SKM-1 (cell line): Measurements from ENCODE around the gene EYA4.

Experiments used
- DNase-seq: peaks from one replicate; lab custom pipeline; 2025; ENCODE audit not compliant: unreplicated experiment; lab: John Stamatoyannopoulos, UW

Gene EYA4

GRCh38 chr6:133242637-133243585 lies 1.8 kb downstream of the EYA4 start:
- no peak for DNase-seq

- DNase-seq = no peak
Observed at GRCh38 chr6:133243723-133244305, 2.7 kb downstream of the EYA4 start.

GRCh38 chr6:133244519-133244918 lies 3.4 kb downstream of the EYA4 start:
- no peak for DNase-seq

- no peak for DNase-seq
Observed at GRCh38 chr6:133245007-133245406, 3.9 kb downstream of the EYA4 start.

GRCh38 chr6:133245422-133245903 lies 4.3 kb downstream of the EYA4 start:
- no peak for DNase-seq

- no peak for DNase-seq
Observed at GRCh38 chr6:133247581-133247980, 6.4 kb downstream of the EYA4 start.

- DNase-seq = no peak
Observed at GRCh38 chr6:133248241-133249001, 7.3 kb downstream of the EYA4 start.

- no peak for DNase-seq
Observed at GRCh38 chr6:133251688-133252087, 10.5 kb downstream of the EYA4 start.

GRCh38 chr6:133254552-133255228 lies 13.5 kb downstream of the EYA4 start:
- no peak for DNase-seq

- no peak for DNase-seq
Observed at GRCh38 chr6:133257545-133258105, 16.5 kb downstream of the EYA4 start.

- DNase-seq = no peak
Observed at GRCh38 chr6:133259561-133259960, 18.4 kb downstream of the EYA4 start.

- DNase-seq = no peak
Observed at GRCh38 chr6:133262804-133263203, 21.6 kb downstream of the EYA4 start.

GRCh38 chr6:133265066-133265465 lies 23.9 kb downstream of the EYA4 start:
- DNase-seq = no peak

GRCh38 chr6:133266186-133266585 lies 25.0 kb downstream of the EYA4 start:
- DNase-seq = no peak

- no peak for DNase-seq
Observed at GRCh38 chr6:133268621-133269020, 27.5 kb downstream of the EYA4 start.

GRCh38 chr6:133274813-133275212 lies 33.7 kb downstream of the EYA4 start:
- no peak for DNase-seq

GRCh38 chr6:133275213-133275612 lies 34.1 kb downstream of the EYA4 start:
- no peak for DNase-seq

- DNase-seq = no peak
Observed at GRCh38 chr6:133277228-133277899, 36.2 kb downstream of the EYA4 start.

- no peak for DNase-seq
Observed at GRCh38 chr6:133277900-133278545, 36.9 kb downstream of the EYA4 start.

- DNase-seq = no peak
Observed at GRCh38 chr6:133286765-133287164, 45.6 kb downstream of the EYA4 start.
